ENCODE data around the gene GNA12. TPM values are rescaled to one million over a fixed set of nuclear protein-coding genes. Genes with fewer than 3 reads are reported as not detected.
A peak's percentile ranks its signal among the peaks of the same experiment; 100 is the strongest.

Gene GNA12
- total and polyA plus RNA-seq, 9 of the 15 experiments (the other 6 are each of a cell fraction or from before 2014, with no cell fraction given), result 0.65 to 32.7 (median 9.6) TPM

GRCh38 chr7:2757904-2758672 is 86.0 kb downstream of the GNA12 start (continued):
- peak; percentile 98 for TF ChIP-seq JUND (IDR thresholded peaks at IDR 0.05; ENCODE audit: borderline replicate concordance, low read depth, low read length)
- TF ChIP-seq JUND (tag; IDR thresholded peaks at IDR 0.05; ENCODE audit: borderline replicate concordance, low read depth, low read length), result peak; percentile 99
- no peak for TF ChIP-seq FOXO4 (CRISPR knock-in tag; IDR thresholded peaks at IDR 0.05)
- no peak for TF ChIP-seq HMG20A (CRISPR knock-in tag; conservative IDR thresholded peaks at IDR 0.05)
- no peak for TF ChIP-seq ELF2 (CRISPR knock-in tag; IDR thresholded peaks at IDR 0.05)
- peak; percentile 54; the same call in 1 of the 2 replicates for TF ChIP-seq CBFA2T3 (IDR thresholded peaks at IDR 0.05)
- TF ChIP-seq SP1 (CRISPR knock-in tag; IDR thresholded peaks at IDR 0.05), result no peak
- peak; percentile 62; the same call in 1 of the 2 replicates for TF ChIP-seq TCF3 (CRISPR knock-in tag; IDR thresholded peaks at IDR 0.05)
- 0 out of 2 replicates have a peak, but pooled peaks have one; percentile 33 for TF ChIP-seq GABPA (tag; conservative IDR thresholded peaks at IDR 0.05; ENCODE audit: low read depth)
- TF ChIP-seq ZNF592 (IDR thresholded peaks at IDR 0.05), result peak; percentile 80
- peak; percentile 56 for TF ChIP-seq HDAC3 (IDR thresholded peaks at IDR 0.05; ENCODE audit: borderline replicate concordance, partially characterized antibody)
- TF ChIP-seq ZFP36 (IDR thresholded peaks at IDR 0.05; ENCODE audit: low read depth, low read length, partially characterized antibody), result peak; percentile 23
- TF ChIP-seq RCOR1 (IDR thresholded peaks at IDR 0.05; ENCODE audit: borderline replicate concordance in 1 of 2, low read depth in 2 of 2, low read length in 2 of 2), result peak in 1 of 2 experiments; percentile 64; a peak in 1 of 4 replicates
- TF ChIP-seq TCF7 (IDR thresholded peaks at IDR 0.05; ENCODE audit: borderline replicate concordance), result peak; percentile 69; the same call in 1 of the 2 replicates
- peak; percentile 93 for TF ChIP-seq MAFF (IDR thresholded peaks at IDR 0.05; ENCODE audit: low read length)
- TF ChIP-seq PYGO2 (tag; IDR thresholded peaks at IDR 0.05), result 0 out of 2 replicates have a peak, but pooled peaks have one; percentile 14
- TF ChIP-seq GTF3C2 (IDR thresholded peaks at IDR 0.05; ENCODE audit: borderline replicate concordance, extremely low read depth, insufficient read length), result no peak

Data from K562 (cell line).